Panc1 (cell line): ENCODE results near the gene ANAPC5. TPM values are rescaled to one million over a fixed set of nuclear protein-coding genes. Genes with fewer than 3 reads are reported as not detected.

Experiments used
- ATAC-seq: fragments of 200-7000 bp; cut with Tn5 transposase; 2 replicates; pipeline ENCODE4 v1.9.1; 2020; ENCODE audit warnings: mild to moderate bottlenecking, moderate library complexity
- BruUV-seq: library from RNA; stranded (reverse); fragments of 400-500 nt; replicated peaks from 2 replicates; lab custom pipeline; 2021; lab: Mats Ljungman, UMichigan
- CTCF ChIA-PET: fragments of 300-600 bp; sonication (Branson Sonifier 250); formaldehyde crosslinking; loops from one replicate; lab custom pipeline; 2022; ENCODE audit warnings: antibody characterized with exemption; lab: Charles Lee
- POLR2A ChIA-PET: fragments of 300-600 bp; sonication (Branson Sonifier 250); formaldehyde crosslinking; loops from one replicate; lab custom pipeline; 2022; ENCODE audit warnings: antibody characterized with exemption; lab: Charles Lee
- DNase-seq: peaks from one replicate; pipeline ENCODE4 v3.0.0-alpha.2; 2010; ENCODE audit warnings: low read depth, low spot score
- H3K27ac ChIP-seq: 2 replicates; pipeline ENCODE4 v1.5.1; 2011; ENCODE audit warnings: mild to moderate bottlenecking, low read length, inconsistent platforms
- H3K27me3 ChIP-seq: fragments of 200-500 bp; sonication (Bioruptor generic); 2 replicates; pipeline ENCODE4 v1.6.0; 2014; ENCODE audit warnings: low read length, inconsistent platforms; ENCODE audit not compliant: control insufficient read depth, insufficient read depth
- H3K36me3 ChIP-seq: fragments of 200-500 bp; sonication (Bioruptor generic); 2 replicates; pipeline ENCODE4 v1.5.1; 2014; ENCODE audit warnings: inconsistent platforms, mild to moderate bottlenecking, low read length, moderate library complexity; ENCODE audit not compliant: control insufficient read depth, insufficient read depth
- H3K4me1 ChIP-seq: 2 replicates; pipeline ENCODE4 v1.5.1; 2011; ENCODE audit warnings: inconsistent platforms, mild to moderate bottlenecking, low read length, moderate library complexity; ENCODE audit not compliant: control insufficient read depth, insufficient read depth
- H3K4me3 ChIP-seq, 2 experiments: 2 replicates each; pipeline ENCODE4 v1.5.1; 2011 to 2012; ENCODE audit warnings: low read depth in 2 of 2, low read length in 2 of 2, mild to moderate bottlenecking in 2 of 2, inconsistent platforms in 1 of 2, moderate library complexity in 1 of 2
- H3K9me3 ChIP-seq: fragments of 200-500 bp; sonication (Bioruptor generic); 2 replicates; pipeline ENCODE4 v1.5.1; 2014; ENCODE audit warnings: low read depth, mild to moderate bottlenecking, inconsistent platforms, low read length, moderate library complexity; ENCODE audit not compliant: control insufficient read depth, insufficient read depth
- POLR2AphosphoS5 ChIP-seq: IDR thresholded peaks from 2 replicates; pipeline ENCODE4 v1.6.1; 2012; ENCODE audit warnings: mild to moderate bottlenecking, low read depth, low read length, moderate library complexity
- SIN3A ChIP-seq: IDR thresholded peaks from 2 replicates; pipeline ENCODE4 v1.6.1; 2012; ENCODE audit warnings: low read depth, mild to moderate bottlenecking, low read length, moderate library complexity, borderline replicate concordance; ENCODE audit not compliant: insufficient read depth
- TCF7L2 ChIP-seq: IDR thresholded peaks from 2 replicates; pipeline ENCODE4 v1.6.1; 2011; ENCODE audit warnings: mild to moderate bottlenecking, low read depth, low read length, inconsistent platforms
- in situ Hi-C: cut with HindIII; loops from 2 replicates; pipeline ENCODE4 v1.10.0; 2016; ENCODE audit warnings: low sequenced_read_pairs, low pct_unique_long_range_greater_than_20kb
- intact Hi-C: fragments of 100-400 bp; cut with micrococcal nuclease; formaldehyde crosslinking; loops from one replicate; pipeline ENCODE4 v1.10.0; 2022; ENCODE audit not compliant: unreplicated experiment
- total RNA-seq: library from RNA; stranded (reverse); gene quantifications from one replicate; pipeline ENCODE4 v1.2.1, GENCODE V29; 2021; ENCODE audit not compliant: unreplicated experiment
- TF ChIP-seq, protein P1 (sequence below), 2 experiments: IDR thresholded peaks; 2 replicates each; pipeline ENCODE4 v1.6.1; 2011 to 2012; ENCODE audit warnings: low read depth in 2 of 2, control low read depth in 1 of 2, low read length in 1 of 2, mild to moderate bottlenecking in 1 of 2, moderate library complexity in 1 of 2; ENCODE audit not compliant: insufficient read depth in 1 of 2
- TF ChIP-seq, protein P2 (sequence below): fragments of 450-650 bp; IDR thresholded peaks from 2 replicates; pipeline ENCODE4 v1.5.1; 2017; ENCODE audit warnings: mild to moderate bottlenecking

Gene ANAPC5
- total RNA-seq, 1 experiment from 2014 or later = 101 TPM

DNA sequence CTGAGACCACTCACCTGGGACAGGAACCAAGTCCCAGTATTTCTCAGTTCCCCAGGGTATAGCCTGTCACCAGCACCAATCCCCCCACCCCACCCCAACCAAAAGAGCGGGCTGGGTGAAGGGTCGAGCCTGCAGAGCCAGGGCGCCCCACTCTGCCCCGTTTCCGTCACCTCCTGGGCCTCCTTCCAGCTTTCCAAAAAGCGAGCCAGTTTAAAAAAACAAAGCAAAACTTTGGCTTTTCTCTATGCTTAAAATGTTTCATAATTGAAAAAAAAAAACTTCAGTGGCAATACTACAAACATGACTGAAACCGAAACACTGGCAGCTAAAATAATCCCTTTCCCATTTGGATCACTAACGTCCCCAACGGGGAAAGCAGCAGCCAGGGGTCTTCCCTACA lies 63.2 kb downstream of the ANAPC5 start:
- Histone ChIP-seq H3K27me3 (no peaks in the 10 kb centered on the region), H3K36me3 (no peaks in the 10 kb centered on the region; the same call in 1 of the 2 replicates), H3K27ac (no peak overlapping the region), H3K9me3 (no peaks in the 10 kb centered on the region), H3K4me3 (no peak overlapping the region), H3K4me1 (no peaks in the 10 kb centered on the region)
- no peak for DNase-seq
- in situ Hi-C loops = no loop called here
- CTCF ChIA-PET = no interaction called here
- no TSS peak for BruUV-seq
- intact Hi-C loops = no loop called here
- ATAC-seq = no peak
- POLR2A ChIA-PET = no interaction called here
- TF ChIP-seq TCF7L2 = no peak
- no peak for TF ChIP-seq POLR2AphosphoS5
- TF ChIP-seq SIN3A = no peak
- TF ChIP-seq, protein P1, sequence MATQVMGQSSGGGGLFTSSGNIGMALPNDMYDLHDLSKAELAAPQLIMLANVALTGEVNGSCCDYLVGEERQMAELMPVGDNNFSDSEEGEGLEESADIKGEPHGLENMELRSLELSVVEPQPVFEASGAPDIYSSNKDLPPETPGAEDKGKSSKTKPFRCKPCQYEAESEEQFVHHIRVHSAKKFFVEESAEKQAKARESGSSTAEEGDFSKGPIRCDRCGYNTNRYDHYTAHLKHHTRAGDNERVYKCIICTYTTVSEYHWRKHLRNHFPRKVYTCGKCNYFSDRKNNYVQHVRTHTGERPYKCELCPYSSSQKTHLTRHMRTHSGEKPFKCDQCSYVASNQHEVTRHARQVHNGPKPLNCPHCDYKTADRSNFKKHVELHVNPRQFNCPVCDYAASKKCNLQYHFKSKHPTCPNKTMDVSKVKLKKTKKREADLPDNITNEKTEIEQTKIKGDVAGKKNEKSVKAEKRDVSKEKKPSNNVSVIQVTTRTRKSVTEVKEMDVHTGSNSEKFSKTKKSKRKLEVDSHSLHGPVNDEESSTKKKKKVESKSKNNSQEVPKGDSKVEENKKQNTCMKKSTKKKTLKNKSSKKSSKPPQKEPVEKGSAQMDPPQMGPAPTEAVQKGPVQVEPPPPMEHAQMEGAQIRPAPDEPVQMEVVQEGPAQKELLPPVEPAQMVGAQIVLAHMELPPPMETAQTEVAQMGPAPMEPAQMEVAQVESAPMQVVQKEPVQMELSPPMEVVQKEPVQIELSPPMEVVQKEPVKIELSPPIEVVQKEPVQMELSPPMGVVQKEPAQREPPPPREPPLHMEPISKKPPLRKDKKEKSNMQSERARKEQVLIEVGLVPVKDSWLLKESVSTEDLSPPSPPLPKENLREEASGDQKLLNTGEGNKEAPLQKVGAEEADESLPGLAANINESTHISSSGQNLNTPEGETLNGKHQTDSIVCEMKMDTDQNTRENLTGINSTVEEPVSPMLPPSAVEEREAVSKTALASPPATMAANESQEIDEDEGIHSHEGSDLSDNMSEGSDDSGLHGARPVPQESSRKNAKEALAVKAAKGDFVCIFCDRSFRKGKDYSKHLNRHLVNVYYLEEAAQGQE (IDR thresholded peaks at IDR 0.05; ENCODE audit: insufficient read depth in 1 of 2, low read depth in 2 of 2, low read length in 1 of 2) = no peak
- TF ChIP-seq, protein P2, sequence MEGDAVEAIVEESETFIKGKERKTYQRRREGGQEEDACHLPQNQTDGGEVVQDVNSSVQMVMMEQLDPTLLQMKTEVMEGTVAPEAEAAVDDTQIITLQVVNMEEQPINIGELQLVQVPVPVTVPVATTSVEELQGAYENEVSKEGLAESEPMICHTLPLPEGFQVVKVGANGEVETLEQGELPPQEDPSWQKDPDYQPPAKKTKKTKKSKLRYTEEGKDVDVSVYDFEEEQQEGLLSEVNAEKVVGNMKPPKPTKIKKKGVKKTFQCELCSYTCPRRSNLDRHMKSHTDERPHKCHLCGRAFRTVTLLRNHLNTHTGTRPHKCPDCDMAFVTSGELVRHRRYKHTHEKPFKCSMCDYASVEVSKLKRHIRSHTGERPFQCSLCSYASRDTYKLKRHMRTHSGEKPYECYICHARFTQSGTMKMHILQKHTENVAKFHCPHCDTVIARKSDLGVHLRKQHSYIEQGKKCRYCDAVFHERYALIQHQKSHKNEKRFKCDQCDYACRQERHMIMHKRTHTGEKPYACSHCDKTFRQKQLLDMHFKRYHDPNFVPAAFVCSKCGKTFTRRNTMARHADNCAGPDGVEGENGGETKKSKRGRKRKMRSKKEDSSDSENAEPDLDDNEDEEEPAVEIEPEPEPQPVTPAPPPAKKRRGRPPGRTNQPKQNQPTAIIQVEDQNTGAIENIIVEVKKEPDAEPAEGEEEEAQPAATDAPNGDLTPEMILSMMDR = no peak

DNA sequence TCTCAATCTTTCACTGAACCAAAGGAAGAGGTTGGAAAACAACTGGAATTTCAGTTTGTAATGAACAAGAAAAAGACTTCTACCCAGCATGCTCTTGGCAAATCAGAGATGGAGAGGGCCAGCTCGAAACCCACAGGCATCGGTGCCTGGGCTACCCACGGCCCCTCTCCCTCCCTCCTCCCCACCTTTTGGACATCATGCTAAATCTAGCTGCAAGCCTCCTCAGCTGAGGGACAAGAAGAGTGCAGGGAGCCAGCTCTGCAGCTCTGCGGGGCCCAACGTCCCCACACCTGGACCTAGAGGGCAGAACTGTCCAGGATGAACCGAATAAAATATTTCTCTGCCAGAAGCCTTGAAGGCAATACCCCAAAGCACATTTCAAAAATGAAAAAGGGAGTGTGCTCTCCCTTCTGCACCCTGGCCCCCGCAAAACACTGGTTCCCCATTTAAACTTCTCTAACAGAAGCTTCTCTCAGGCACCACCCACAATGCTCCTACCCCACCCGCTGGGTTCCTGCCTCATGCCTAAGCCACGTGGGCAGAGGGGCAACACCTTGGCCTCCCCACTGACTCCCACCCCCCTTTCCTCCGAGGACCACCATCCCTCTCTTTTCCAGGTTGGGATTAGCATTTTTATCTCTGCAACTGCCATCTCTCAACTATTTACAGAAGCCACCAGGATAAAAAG lies 63.9 kb downstream of the ANAPC5 start:
- intact Hi-C loops (no loop called here), in situ Hi-C loops (no loop called here)
- Histone ChIP-seq H3K27me3 (no peaks in the 10 kb centered on the region), H3K4me1 (no peaks in the 10 kb centered on the region), H3K4me3 (no peak overlapping the region), H3K9me3 (no peaks in the 10 kb centered on the region), H3K36me3 (no peaks in the 10 kb centered on the region; the same call in 1 of the 2 replicates), H3K27ac (no peak overlapping the region)
- TF ChIP-seq, protein P2 = no peak
- no peak for TF ChIP-seq TCF7L2
- TF ChIP-seq SIN3A = no peak
- TF ChIP-seq, protein P1 (IDR thresholded peaks at IDR 0.05; ENCODE audit: insufficient read depth in 1 of 2, low read depth in 2 of 2, low read length in 1 of 2) = no peak
- no peak for TF ChIP-seq POLR2AphosphoS5
- CTCF ChIA-PET = no interaction called here
- ATAC-seq (no peak), DNase-seq (no peak)
- POLR2A ChIA-PET = interaction anchor here (0.7 kb wide), 1 partner anchor 22 kb away, joined by 3 read pairs; no protein-coding TSS in a partner anchor
- no TSS peak for BruUV-seq
